ENCODE results near the gene CBLB. TPM values are rescaled to one million over a fixed set of nuclear protein-coding genes. Genes with fewer than 3 reads are reported as not detected.

CBLB gene
- total RNA-seq, 4 donors from 2014 or later: 91.2 to 173 (median 158) TPM

GRCh38 chr3:105728771-105729312, 140.0 kb downstream of the CBLB start:
- TF ChIP-seq, protein P1, sequence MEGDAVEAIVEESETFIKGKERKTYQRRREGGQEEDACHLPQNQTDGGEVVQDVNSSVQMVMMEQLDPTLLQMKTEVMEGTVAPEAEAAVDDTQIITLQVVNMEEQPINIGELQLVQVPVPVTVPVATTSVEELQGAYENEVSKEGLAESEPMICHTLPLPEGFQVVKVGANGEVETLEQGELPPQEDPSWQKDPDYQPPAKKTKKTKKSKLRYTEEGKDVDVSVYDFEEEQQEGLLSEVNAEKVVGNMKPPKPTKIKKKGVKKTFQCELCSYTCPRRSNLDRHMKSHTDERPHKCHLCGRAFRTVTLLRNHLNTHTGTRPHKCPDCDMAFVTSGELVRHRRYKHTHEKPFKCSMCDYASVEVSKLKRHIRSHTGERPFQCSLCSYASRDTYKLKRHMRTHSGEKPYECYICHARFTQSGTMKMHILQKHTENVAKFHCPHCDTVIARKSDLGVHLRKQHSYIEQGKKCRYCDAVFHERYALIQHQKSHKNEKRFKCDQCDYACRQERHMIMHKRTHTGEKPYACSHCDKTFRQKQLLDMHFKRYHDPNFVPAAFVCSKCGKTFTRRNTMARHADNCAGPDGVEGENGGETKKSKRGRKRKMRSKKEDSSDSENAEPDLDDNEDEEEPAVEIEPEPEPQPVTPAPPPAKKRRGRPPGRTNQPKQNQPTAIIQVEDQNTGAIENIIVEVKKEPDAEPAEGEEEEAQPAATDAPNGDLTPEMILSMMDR (IDR thresholded peaks at IDR 0.05; ENCODE audit: low read depth): no peak

DNA sequence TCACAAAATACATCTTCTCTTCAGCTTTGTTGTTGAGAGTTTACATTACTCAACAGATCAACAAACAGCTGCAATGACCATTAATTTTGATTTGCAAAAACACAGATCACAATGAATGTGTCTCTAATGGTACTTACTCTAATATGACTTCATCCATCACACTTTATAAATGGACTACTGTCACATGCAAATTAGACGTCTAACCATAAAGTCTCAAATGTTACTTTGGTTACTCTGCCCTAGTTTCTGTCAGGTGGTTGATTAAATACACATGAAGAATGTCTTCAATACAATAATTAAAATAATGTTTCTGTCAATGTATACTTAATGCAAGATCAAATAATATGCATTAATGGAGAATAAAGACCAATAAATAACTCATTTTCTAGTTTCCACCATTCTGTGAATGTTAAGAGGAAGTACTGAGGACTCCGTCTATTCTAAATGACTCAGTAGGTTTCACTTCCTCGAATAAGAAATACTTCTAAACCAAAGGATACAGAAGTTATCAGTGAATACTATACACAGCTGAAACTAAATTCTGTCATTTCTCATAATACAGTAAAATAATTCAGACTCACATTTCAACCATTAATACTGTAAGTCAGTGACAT, 145.8 kb downstream of the CBLB start:
- TF ChIP-seq, protein P1 (IDR thresholded peaks at IDR 0.05; ENCODE audit: low read depth): no peak

DNA sequence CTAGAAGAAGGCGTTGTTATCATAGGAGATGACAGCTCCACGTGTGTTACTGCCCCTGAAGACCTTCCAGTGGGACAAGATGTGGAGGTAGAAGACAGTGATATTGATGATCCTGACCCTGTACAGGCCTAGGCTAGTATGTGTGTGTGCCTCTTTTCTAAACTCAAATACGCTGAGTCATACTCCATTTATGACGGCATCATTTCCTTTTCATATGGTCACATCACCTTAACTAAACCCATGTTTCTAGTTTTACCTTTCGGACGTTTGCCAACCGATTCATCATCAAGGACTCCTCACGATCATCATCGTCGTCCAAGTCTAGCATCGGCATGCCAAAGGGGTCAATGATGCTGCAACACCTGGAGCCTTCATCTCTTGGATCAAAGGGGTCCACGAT, 149.0 kb downstream of the CBLB start:
- TF ChIP-seq, protein P1 (IDR thresholded peaks at IDR 0.05; ENCODE audit: low read depth): no peak

DNA sequence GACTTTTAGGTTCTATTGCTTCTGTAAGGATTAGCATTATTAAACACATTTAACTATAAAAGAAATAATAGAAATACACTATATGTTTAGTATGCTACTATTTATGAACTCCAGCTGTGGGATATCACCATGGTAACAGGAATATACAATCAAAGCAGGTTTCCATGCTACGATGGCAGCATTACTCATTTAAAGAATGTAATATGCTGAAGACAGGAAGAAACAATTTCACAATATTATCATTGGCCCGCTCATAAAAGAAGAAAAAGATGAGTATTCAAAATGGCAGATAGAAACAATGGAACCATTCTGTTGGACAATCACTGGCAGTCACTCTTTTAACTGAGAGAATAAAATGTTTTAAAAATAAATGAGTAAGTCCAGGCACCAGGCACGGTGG, 153.4 kb downstream of the CBLB start:
- TF ChIP-seq, protein P1 (IDR thresholded peaks at IDR 0.05; ENCODE audit: low read depth): no peak

DNA sequence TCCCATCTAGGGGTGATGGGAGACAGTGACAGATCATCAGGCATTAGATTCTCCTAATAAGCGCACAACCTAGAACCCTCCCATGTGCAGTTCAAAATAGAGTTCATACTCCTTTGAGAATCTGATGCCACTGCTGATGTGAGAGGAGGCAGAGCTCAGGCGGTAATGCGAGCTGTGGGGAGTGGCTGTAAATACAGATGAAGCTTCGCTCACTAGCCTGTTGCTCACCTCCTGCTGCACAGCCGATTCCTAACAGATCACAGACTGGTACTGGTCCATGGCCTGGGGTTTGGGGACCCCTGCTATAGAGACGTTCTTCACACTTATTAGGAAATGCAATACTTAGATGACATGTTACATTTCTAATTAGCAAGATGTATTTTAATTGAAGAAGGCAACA, 154.4 kb downstream of the CBLB start:
- TF ChIP-seq, protein P1 (IDR thresholded peaks at IDR 0.05; ENCODE audit: low read depth): no peak

GRCh38 chr3:105708980-105709379, 159.8 kb downstream of the CBLB start:
- TF ChIP-seq, protein P1 (IDR thresholded peaks at IDR 0.05; ENCODE audit: low read depth): no peak

- TF ChIP-seq, protein P1 (IDR thresholded peaks at IDR 0.05; ENCODE audit: low read depth): no peak
Measured at GRCh38 chr3:105707009-105707408, 161.8 kb downstream of the CBLB start.
